G401 (cell line): Measurements from ENCODE around the gene TSPY10. TPM values are rescaled to one million over a fixed set of nuclear protein-coding genes. Genes with fewer than 3 reads are reported as not detected.
"Not testable (repeated sequence)": the region's sequence is repeated elsewhere in the genome, so short reads cannot be mapped to it uniquely, and the experiment has no call there.

Experiments
- DNase-seq: peaks from one replicate; pipeline ENCODE4 v3.0.0-alpha.2; 2015; ENCODE audit warnings: low spot score
- in situ Hi-C: cut with HindIII; loops from 2 replicates; pipeline ENCODE4 v1.10.0; 2016; ENCODE audit warnings: low sequenced_read_pairs, mixed read lengths
- total RNA-seq: library from RNA; depleted of rRNA; stranded (reverse); fragments of >200 nt; shearing (Covaris generic); gene quantifications from 2 replicates; pipeline ENCODE4 v1.2.3, GENCODE V29; 2014; rRNA removed

The TSPY10 gene
- not detected in 2 replicates for total RNA-seq

GRCh38 chrY:9527580-9527979, at the start of gene TSPY10:
Gene TSPY10, plus strand, starts transcription at chrY:9527880. Its CDS starts 46 bp downstream, at chrY:9527926.
- in situ Hi-C loops, DNase-seq: not testable (repeated sequence)

GRCh38 chrY:9486967-9487366, 40.7 kb upstream of the TSPY10 start, which contains the start of gene TSPY9:
Gene TSPY9, plus strand, starts transcription at chrY:9487267. Its CDS starts 46 bp downstream, at chrY:9487313.
- in situ Hi-C loops, DNase-seq: not testable (repeated sequence)

- in situ Hi-C loops, DNase-seq: not testable (repeated sequence)
Measured at GRCh38 chrY:9504396-9504795, 23.3 kb upstream of the TSPY10 start.

- in situ Hi-C loops, DNase-seq: not testable (repeated sequence)
Measured at GRCh38 chrY:9516287-9516686, 11.4 kb upstream of the TSPY10 start.

Other genes with a start within 250 kb of the TSPY10 start
- gene TSPY4, start 190.4 kb upstream of the TSPY10 start, total RNA-seq: not detected in 2 replicates
- gene TSPY8, start 170.1 kb upstream of the TSPY10 start, total RNA-seq: not detected in 2 replicates
- gene TSPY3, start 129.5 kb upstream of the TSPY10 start, total RNA-seq: not detected in 2 replicates
- not detected in 2 replicates for gene TSPY1, start 60.9 kb upstream of the TSPY10 start, total RNA-seq
- gene TSPY9, start 40.6 kb upstream of the TSPY10 start, total RNA-seq: not detected in 2 replicates